GM12878 (cell line): Measurements from ENCODE around the gene CSNK2A1. TPM values are rescaled to one million over a fixed set of nuclear protein-coding genes. Genes with fewer than 3 reads are reported as not detected.

ENCODE experiments used
- CUX1 ChIP-seq: IDR thresholded peaks from 2 replicates; pipeline ENCODE4 v1.6.1; 2012; ENCODE audit warnings: improper control_type of control experiment, low read depth, low read length; ENCODE audit not compliant: insufficient replicate concordance
- MEF2B ChIP-seq: fragments of 450-650 bp; IDR thresholded peaks from 2 replicates; pipeline ENCODE4 v1.6.1; 2018; ENCODE audit warnings: mild to moderate bottlenecking, moderate library complexity; ENCODE audit not compliant: partially characterized antibody, poor library complexity, severe bottlenecking
- MTA2 ChIP-seq: fragments of 450-650 bp; IDR thresholded peaks from 2 replicates; pipeline ENCODE4 v1.6.1; 2016; ENCODE audit warnings: low read depth, mild to moderate bottlenecking, moderate library complexity
- NFIC ChIP-seq: IDR thresholded peaks from 2 replicates; pipeline ENCODE4 v1.6.1; 2012; ENCODE audit warnings: low read depth, mild to moderate bottlenecking, inconsistent platforms, low read length, moderate library complexity
- PKNOX1 ChIP-seq: fragments of 450-650 bp; IDR thresholded peaks from 2 replicates; pipeline ENCODE4 v1.6.1; 2016; ENCODE audit warnings: mild to moderate bottlenecking
- ZNF592 ChIP-seq: fragments of 450-650 bp; IDR thresholded peaks from 2 replicates; pipeline ENCODE4 v1.6.1; 2017; ENCODE audit warnings: mild to moderate bottlenecking, moderate library complexity
- polyA plus RNA-seq, 11 experiments: library from polyadenylated mRNA; depleted of rRNA in 4 of 11; unstranded in 6 of 11; stranded (reverse) in 5 of 11; fragments of >200 nt; fragmentation: Nextera tagmentation in 4 of 11; fragmentation: Illumina TruSeq in 1 of 11; extraction: Ambion mirVana in 4 of 11; extraction: Trizol in 1 of 11; gene quantifications; 1 replicate in 1 of 11; 2 replicates in 10 of 11; pipeline versions ENCODE4 v1.2.1 to v1.2.3, GENCODE V29; 2011 to 2016; ENCODE audit warnings: inconsistent platforms in 2 of 11, missing spikeins in 2 of 11, low read depth in 1 of 11
- total RNA-seq, 4 experiments: library from RNA; depleted of rRNA in 3 of 4; stranded (reverse); fragments of >200 nt in 3 of 4; fragmentation: Illumina TruSeq in 1 of 4; extraction: Trizol in 1 of 4; gene quantifications; 2 replicates each; pipeline versions ENCODE4 v1.2.1 to v1.2.3, GENCODE V29; 2013 to 2021
- TF ChIP-seq, protein P1 (sequence below): fragments of 450-650 bp; IDR thresholded peaks from 2 replicates; pipeline ENCODE4 v1.6.1; 2017; ENCODE audit warnings: mild to moderate bottlenecking
- TF ChIP-seq, protein P2 (sequence below): IDR thresholded peaks from 2 replicates; pipeline ENCODE4 v1.6.1; 2012; ENCODE audit warnings: low read depth, low read length, improper control_type of control experiment

CSNK2A1 gene
- total and polyA plus RNA-seq, 10 of the 15 experiments (the other 5 are each of a cell fraction or from before 2014, with no cell fraction given): 47.6 to 199 (median 95.0) TPM

DNA sequence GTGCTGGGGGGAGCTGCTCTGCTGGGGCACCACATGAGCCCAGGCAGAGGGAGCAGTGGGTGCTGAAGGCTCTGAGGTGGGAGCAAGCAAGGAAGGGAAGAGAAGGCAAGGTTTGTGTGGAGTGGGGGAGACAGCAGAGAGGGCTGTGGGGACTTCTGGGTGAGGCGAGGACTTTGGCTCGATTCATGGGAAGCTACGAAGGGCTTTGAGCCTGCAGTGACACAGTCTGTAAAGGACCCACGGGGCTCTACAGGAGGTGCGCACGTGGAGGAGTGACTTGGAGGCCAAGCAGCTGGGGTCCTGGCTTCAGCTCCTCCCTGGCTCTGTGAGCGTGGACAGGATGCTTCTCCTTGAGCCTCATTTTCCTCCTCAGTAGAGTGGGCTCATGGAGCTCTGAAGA lies 29.1 kb upstream of the CSNK2A1 start (continued):
- TF ChIP-seq CUX1: no peak
- no peak for TF ChIP-seq MEF2B
- TF ChIP-seq, protein P1, sequence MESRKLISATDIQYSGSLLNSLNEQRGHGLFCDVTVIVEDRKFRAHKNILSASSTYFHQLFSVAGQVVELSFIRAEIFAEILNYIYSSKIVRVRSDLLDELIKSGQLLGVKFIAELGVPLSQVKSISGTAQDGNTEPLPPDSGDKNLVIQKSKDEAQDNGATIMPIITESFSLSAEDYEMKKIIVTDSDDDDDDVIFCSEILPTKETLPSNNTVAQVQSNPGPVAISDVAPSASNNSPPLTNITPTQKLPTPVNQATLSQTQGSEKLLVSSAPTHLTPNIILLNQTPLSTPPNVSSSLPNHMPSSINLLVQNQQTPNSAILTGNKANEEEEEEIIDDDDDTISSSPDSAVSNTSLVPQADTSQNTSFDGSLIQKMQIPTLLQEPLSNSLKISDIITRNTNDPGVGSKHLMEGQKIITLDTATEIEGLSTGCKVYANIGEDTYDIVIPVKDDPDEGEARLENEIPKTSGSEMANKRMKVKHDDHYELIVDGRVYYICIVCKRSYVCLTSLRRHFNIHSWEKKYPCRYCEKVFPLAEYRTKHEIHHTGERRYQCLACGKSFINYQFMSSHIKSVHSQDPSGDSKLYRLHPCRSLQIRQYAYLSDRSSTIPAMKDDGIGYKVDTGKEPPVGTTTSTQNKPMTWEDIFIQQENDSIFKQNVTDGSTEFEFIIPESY: no peak
- no peak for TF ChIP-seq PKNOX1
- TF ChIP-seq MTA2: no peak
- TF ChIP-seq, protein P2, sequence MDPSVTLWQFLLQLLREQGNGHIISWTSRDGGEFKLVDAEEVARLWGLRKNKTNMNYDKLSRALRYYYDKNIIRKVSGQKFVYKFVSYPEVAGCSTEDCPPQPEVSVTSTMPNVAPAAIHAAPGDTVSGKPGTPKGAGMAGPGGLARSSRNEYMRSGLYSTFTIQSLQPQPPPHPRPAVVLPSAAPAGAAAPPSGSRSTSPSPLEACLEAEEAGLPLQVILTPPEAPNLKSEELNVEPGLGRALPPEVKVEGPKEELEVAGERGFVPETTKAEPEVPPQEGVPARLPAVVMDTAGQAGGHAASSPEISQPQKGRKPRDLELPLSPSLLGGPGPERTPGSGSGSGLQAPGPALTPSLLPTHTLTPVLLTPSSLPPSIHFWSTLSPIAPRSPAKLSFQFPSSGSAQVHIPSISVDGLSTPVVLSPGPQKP: no peak
- TF ChIP-seq ZNF592: no peak
- no peak for TF ChIP-seq NFIC
